NK-92 (cell line): ENCODE measurements around the gene BYSL.

Source experiments
- DNase-seq: peaks from one replicate; lab custom pipeline; 2025; ENCODE audit not compliant: unreplicated experiment; lab: John Stamatoyannopoulos, UW

The BYSL gene

DNA sequence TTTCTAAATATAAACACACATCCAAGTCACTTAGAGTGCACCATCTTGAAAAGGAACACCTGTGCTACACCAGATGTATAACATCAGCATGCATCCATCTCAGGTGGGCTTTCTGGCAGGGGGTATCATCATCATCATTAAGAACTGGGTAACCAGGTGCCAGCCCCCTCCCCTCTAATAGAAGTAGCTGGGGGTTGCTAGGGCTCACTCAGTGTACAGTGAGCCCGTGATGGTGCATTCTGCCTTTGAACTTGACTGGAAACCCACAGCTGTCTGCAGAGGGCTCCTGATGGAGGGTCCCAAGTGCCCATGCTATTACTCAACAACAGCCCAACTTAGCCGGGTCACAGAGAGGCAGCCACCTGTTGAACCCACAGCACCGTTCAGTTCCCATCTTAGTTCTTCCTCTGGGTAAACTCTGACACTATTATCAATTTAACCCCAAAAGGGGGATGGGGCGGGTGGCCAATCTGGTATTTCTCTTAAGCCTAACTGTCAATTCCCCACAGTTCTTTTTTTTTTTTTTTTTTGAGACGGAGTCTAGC lies 53.1 kb downstream of the BYSL start:
- DNase-seq, result no peak

- no peak for DNase-seq
Measured at GRCh38 chr6:41975276-41975675, 54.0 kb downstream of the BYSL start.

DNA sequence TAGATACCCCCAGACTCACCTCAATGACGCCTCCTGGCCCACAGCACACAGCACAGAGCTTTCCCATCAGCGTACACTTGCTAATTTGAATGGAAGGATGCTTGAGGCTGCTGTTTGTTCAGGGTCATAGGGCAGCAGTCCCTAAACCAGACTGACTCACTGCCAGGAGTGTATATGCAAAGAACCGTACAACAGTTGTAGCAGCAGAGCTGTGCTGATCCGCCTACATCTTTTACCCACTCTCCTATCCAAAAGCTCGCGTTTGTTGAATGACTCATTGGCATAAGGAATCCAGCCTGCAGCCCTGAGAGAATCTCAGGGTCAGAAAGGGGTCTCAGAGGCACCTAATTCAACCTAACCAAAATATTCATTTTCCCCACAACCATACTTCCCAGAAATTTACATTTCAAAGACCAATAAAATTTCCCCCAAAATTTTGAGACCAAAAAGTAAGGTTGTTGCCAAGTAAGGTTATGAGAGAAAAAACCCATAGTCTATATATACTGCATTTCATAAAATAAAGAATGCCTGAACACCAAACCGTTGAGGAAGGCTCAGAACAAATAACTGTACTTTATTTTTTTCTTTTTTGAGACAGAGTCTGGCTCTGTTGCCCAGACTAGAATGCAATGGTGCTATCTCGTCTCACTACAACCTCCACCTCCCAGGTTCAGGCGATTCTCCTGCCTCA lies 55.6 kb downstream of the BYSL start:
- no peak for DNase-seq
